ENCODE measurements around the gene RAB9A. TPM values are rescaled to one million over a fixed set of nuclear protein-coding genes. Genes with fewer than 3 reads are reported as not detected.
A peak's percentile ranks its signal among the peaks of the same experiment; 100 is the strongest.

Gene RAB9A
- total RNA-seq, 6 experiments from 2014 or later = 9.9 to 20.8 (median 12.7) TPM

DNA sequence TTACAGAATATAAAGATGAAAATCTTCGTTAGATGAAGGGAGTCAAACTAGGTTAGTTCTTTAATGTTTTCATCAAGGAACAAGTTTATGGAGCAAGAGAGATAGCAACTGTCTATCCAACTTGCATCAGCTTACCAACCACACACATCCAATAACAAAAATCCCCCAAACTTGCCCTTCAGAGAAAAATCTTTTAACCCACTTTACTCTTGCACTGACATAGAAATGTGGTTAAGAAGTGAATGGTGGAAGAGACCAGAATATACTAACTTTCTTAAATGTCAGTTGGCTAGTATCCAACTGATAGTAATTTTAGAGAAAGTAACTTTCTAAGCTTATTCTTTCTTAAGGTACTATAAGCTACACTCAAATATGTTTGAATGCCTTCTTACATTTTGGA is 1.7 kb upstream of the RAB9A start:
- ATAC-seq = no peak
- no peak for TF ChIP-seq POLR2A (IDR thresholded peaks at IDR 0.05)
- TF ChIP-seq, protein P1, sequence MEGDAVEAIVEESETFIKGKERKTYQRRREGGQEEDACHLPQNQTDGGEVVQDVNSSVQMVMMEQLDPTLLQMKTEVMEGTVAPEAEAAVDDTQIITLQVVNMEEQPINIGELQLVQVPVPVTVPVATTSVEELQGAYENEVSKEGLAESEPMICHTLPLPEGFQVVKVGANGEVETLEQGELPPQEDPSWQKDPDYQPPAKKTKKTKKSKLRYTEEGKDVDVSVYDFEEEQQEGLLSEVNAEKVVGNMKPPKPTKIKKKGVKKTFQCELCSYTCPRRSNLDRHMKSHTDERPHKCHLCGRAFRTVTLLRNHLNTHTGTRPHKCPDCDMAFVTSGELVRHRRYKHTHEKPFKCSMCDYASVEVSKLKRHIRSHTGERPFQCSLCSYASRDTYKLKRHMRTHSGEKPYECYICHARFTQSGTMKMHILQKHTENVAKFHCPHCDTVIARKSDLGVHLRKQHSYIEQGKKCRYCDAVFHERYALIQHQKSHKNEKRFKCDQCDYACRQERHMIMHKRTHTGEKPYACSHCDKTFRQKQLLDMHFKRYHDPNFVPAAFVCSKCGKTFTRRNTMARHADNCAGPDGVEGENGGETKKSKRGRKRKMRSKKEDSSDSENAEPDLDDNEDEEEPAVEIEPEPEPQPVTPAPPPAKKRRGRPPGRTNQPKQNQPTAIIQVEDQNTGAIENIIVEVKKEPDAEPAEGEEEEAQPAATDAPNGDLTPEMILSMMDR (IDR thresholded peaks at IDR 0.05) = no peak
- no peaks in the 10 kb centered on the region for H3K9me3 ChIP-seq
- no peak for DNase-seq
- intact Hi-C loops (cut with DNase I) = no loop called here
- 43% methylated on average over 1 of the region's 1 CpG for WGBS (ENCODE audit: insufficient coverage, low coverage, low lambda C conversion rate, missing lambda C conversion rate)
- H3K27me3 ChIP-seq = peaks cover 0 to 3% of the 10 kb centered on the region in 2 donors
- peaks cover 0 to 6% (median 0%) of the 10 kb centered on the region in 4 donors for H3K4me1 ChIP-seq
- no peaks in the 10 kb centered on the region for H3K36me3 ChIP-seq
- H3K4me3 ChIP-seq = no peak overlapping the region
- no peak overlapping the region for H3K27ac ChIP-seq

DNA sequence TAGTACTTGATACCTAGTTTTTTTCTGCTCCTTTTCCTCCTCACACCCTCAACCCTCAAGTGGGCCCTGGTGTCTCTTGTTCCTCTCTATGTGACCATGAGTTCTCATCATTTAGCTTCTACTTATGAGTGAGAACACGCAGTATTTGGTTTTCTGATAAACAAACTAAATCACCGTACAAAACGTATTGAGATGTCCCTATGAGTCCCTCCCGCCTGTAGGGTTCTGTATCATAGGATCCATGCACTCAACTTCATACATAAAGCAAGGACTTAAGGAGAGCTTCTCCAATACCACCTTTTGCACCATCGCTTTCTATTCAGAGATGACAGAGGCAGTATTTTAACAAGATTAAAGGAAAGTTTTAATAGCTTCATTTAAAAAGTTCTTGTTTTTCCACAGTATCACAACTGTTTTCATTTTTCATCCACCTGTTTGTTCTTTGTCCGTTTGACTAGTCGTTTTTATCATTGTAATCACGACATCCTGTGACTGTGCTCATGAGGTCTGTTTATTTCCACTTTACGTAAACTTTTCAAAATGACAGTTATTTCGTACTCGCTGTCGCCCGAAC is 457 bp upstream of the RAB9A start:
- intact Hi-C loops (cut with DNase I) = no loop called here
- TF ChIP-seq, protein P1 (IDR thresholded peaks at IDR 0.05) = no peak
- no peak for TF ChIP-seq POLR2A (IDR thresholded peaks at IDR 0.05)
- Histone ChIP-seq H3K36me3 (no peaks in the 10 kb centered on the region), H3K4me3 (peak overlapping the region; percentile 59 to 71 (median 60)), H3K9me3 (no peaks in the 10 kb centered on the region), H3K27ac (peak overlapping the region; percentile 89 to 94 (median 90)), H3K27me3 (peaks cover 0 to 3% of the 10 kb centered on the region in 2 donors), H3K4me1 (peaks cover 0 to 11% (median 0%) of the 10 kb centered on the region in 4 donors)
- DNase-seq (no peak), ATAC-seq (peak in 1 of 4 donors; percentile 6)
- 15% methylated on average over 13 of the region's 13 CpGs for WGBS (ENCODE audit: insufficient coverage, low coverage, low lambda C conversion rate, missing lambda C conversion rate)

DNA sequence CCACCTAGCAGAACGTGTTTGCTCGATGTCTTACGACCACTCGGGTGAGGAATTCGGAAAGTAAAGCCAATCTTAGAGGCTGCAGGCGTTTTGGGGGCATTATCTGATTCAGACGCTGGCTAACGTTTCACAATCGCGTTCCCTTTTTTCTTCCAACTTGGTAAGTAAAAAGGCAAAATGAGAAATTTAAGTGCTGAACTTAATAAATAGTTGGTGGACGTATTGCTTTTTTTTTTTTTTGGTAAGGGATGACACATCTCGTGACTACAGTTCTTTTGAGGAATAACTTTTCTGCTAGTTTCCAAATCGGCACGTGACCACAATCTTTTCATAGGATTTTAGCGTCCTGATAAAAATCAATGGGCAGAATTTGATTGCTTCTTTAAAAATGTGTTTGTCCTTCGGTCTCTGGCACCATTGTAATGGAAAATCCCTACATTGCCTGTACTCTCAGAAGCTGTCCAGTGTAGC is 848 bp downstream of the RAB9A start:
- Histone ChIP-seq H3K27ac (peak overlapping the region; percentile 89 to 94 (median 90)), H3K36me3 (no peaks in the 10 kb centered on the region), H3K27me3 (peaks cover 0 to 3% of the 10 kb centered on the region in 2 donors), H3K4me1 (peaks cover 0 to 11% (median 0%) of the 10 kb centered on the region in 4 donors), H3K4me3 (peak overlapping the region; percentile 59 to 71 (median 60)), H3K9me3 (no peaks in the 10 kb centered on the region)
- intact Hi-C loops (cut with DNase I) = no loop called here
- WGBS (ENCODE audit: insufficient coverage, low coverage, low lambda C conversion rate, missing lambda C conversion rate) = 3% methylated on average over 16 of the region's 16 CpGs
- TF ChIP-seq POLR2A (IDR thresholded peaks at IDR 0.05) = no peak
- TF ChIP-seq, protein P1 (IDR thresholded peaks at IDR 0.05) = no peak
- no peak for DNase-seq
- peak in 2 of 4 donors; percentile 10 to 24 for ATAC-seq

DNA sequence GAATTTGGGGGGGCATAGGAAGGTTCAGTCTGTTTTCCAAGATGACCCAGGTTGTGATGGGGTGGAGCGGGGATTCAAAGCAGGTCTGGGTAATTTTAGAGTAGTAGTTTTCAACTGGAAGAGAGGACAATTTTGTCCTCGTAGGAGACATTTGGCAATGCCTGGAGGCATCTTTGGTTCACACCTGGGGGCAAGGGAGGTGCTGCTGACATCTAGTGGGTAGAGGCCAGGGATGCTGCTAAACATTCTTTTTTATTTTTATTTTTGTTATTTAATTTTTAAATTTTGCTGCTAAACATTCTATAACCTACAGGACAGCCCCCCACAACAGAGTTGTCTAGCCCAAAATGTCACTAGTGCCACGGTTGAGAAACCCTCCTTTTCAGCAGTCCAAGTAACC is 1.9 kb downstream of the RAB9A start:
- Histone ChIP-seq H3K4me1 (peaks cover 0 to 11% (median 0%) of the 10 kb centered on the region in 4 donors), H3K27me3 (peaks cover 0 to 3% of the 10 kb centered on the region in 2 donors), H3K4me3 (no peak overlapping the region), H3K36me3 (no peaks in the 10 kb centered on the region), H3K9me3 (no peaks in the 10 kb centered on the region), H3K27ac (peak overlapping the region in 1 of 3 donors; percentile 94)
- WGBS (ENCODE audit: insufficient coverage, low coverage, low lambda C conversion rate, missing lambda C conversion rate) = 31% methylated on average over 3 of the region's 3 CpGs
- TF ChIP-seq POLR2A (IDR thresholded peaks at IDR 0.05) = no peak
- TF ChIP-seq, protein P1 (IDR thresholded peaks at IDR 0.05) = no peak
- DNase-seq = no peak
- intact Hi-C loops (cut with DNase I) = no loop called here
- ATAC-seq = no peak

All from right lobe of liver (tissue), 6 donors.